ENCODE data around the gene SYTL1. TPM values are rescaled to one million over a fixed set of nuclear protein-coding genes. Genes with fewer than 3 reads are reported as not detected.

SYTL1 gene
- total and polyA plus RNA-seq, 5 donors from 2014 or later: 91.0 to 191 (median 122) TPM

DNA sequence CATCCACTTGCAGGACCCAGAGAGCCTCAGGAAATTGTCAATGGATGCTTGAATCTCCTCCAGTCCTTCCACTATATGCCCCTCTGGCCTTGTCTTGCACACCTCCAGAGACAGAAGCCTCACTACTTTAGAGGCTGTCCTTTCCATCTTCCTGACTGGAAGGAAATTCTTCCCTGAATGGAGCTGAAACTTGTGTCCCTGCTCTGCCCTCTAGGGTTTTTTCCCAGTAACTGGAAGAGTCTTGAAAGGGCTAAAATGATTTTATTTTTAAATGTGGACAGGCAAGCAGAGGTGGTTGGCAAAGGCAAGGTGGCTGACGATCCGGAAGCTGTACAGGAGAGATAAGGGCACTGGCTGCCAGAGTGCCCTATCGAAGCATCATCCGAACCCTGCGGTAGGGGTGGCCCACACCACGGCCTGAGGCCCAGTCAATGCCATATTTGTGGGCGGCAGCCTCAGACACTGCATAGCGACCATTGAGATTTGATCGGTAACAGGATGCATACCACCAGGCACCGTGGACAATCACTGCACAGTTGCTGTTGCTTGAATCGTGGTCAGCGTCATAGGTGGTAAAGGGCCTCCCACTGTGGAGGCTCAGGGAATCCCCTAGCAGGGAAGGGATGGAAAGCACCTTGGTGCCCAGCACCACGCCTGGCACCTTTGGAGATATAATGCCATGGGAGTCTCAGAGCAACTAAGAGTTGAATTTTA is 27.2 kb downstream of the SYTL1 start:
- no peak for ATAC-seq (ENCODE audit: low read depth in 2 of 2)
- peak overlapping the region in 2 of 4 donors; percentile 61 to 86 for H3K4me3 Mint-ChIP-seq
- no peak for DNase-seq
- Histone ChIP-seq H3K27ac (ENCODE audit: insufficient read depth, low read length, poor library complexity, severe bottlenecking) (no peak overlapping the region), H3K4me3 (ENCODE audit: low read depth, low read length) (no peak overlapping the region), H3K4me1 (ENCODE audit: control insufficient read depth, insufficient read depth, low read length, poor library complexity, severe bottlenecking) (peaks cover 22% of the 10 kb centered on the region), H3K36me3 (ENCODE audit: control insufficient read depth, insufficient read depth, low read length) (no peaks in the 10 kb centered on the region), H3K9me3 (ENCODE audit: control insufficient read depth in 2 of 2, low read length in 2 of 2) (no peaks in the 10 kb centered on the region), H3K27me3 (ENCODE audit: control insufficient read depth, insufficient read depth, low read length) (no peaks in the 10 kb centered on the region)
- H3K27me3 Mint-ChIP-seq: peaks cover 10% of the 10 kb centered on the region
- peaks cover 0 to 1% (median 0%) of the 10 kb centered on the region in 7 donors for H3K9me3 Mint-ChIP-seq
- H3K4me1 Mint-ChIP-seq: peaks cover 0 to 32% (median 3%) of the 10 kb centered on the region in 4 donors
- H3K36me3 Mint-ChIP-seq: no peaks in the 10 kb centered on the region
- H3K27ac Mint-ChIP-seq: no peak overlapping the region

DNA sequence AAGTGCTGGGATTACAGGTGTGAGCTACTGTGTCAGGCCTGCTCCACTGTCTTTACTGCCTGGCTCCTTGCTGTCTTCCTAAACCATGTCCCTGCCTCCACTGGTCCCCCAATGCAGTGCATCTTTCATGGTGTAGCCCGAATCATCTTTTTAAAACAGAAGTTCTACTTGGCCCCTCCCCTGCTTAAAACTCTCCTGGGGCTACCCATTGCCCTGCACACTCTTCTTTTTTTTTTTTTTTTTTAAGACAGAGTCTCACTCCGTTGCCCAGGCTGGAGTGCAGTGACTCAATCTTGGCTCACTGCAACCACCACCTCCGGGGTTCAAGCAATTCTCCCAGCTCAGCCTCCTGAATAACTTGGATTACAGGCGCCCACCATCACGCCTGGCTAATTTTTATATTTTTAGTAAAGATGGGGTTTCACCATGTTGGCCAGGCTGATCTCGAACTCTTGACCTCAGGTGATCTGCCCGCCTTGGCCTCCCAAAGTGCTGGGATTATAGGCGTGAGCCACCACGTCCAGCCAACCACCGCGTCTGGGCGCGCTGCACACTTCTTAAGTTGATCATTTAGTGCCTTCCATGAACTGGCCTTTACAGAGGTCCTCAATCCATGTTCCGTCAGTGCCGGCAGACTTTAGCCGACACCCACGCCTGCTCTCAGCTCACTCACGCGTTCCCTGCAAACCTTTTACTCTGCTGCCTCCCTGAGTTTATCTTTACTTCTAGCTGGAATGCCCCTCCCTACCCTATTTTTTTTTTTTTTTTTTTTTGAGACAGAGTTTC is 30.4 kb downstream of the SYTL1 start:
- Histone ChIP-seq H3K4me1 (ENCODE audit: control insufficient read depth, insufficient read depth, low read length, poor library complexity, severe bottlenecking) (no peaks in the 10 kb centered on the region), H3K9me3 (ENCODE audit: control insufficient read depth in 2 of 2, low read length in 2 of 2) (no peaks in the 10 kb centered on the region), H3K27ac (ENCODE audit: insufficient read depth, low read length, poor library complexity, severe bottlenecking) (no peak overlapping the region), H3K27me3 (ENCODE audit: control insufficient read depth, insufficient read depth, low read length) (no peaks in the 10 kb centered on the region), H3K4me3 (ENCODE audit: low read depth, low read length) (no peak overlapping the region), H3K36me3 (ENCODE audit: control insufficient read depth, insufficient read depth, low read length) (no peaks in the 10 kb centered on the region)
- Mint-ChIP-seq H3K4me3 (no peak overlapping the region), H3K9me3 (peaks cover 0 to 1% (median 0%) of the 10 kb centered on the region in 7 donors), H3K4me1 (peaks cover 0 to 10% (median under 1%) of the 10 kb centered on the region in 4 donors), H3K27me3 (peaks cover 16% of the 10 kb centered on the region), H3K36me3 (no peaks in the 10 kb centered on the region), H3K27ac (peak overlapping the region in 1 of 3 donors; percentile 71)
- ATAC-seq (ENCODE audit: low read depth in 2 of 2) (no peak), DNase-seq (no peak)

DNA sequence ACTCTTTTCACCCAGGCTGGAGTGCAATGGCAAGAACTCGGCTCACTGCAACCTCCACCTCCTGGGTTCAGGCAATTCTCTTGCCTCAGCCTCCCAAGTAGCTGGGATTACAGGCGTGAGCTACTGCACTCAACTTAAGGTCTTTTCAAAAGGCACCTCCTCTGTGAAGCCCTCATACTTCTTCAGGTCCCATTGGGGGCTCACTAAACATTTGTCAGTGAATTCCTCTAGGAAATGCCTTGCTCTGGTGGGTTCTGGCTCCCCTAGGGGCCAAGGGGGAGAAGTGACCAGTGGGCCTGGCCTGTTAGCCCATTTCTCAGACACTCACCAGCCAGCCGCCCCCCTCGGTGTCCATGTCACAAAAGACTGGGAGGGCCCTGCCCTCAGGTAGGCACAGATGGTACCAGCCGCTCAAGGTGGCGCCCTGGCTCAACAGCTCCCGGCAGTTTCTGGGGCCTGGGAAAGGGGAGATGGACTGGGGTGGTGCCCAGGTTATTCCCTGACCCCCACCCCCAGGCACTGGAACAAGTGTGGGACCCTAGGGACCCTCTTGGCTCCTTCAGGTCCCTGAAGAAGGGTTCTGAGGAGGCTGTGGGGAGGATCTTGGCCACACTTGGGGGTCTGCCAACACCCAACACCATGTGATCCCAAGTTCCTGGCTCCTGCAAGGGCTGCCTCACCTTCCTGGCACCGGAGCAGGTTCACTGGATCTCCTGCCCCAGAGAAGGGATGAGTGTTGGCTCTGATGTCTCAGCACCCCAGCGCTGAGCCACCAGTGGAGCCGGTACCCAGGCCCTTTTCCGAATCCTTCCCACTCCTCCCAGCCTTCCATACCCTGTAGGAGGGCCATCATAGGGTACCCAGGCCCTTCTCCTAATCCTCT is 31.2 kb downstream of the SYTL1 start:
- DNase-seq (no peak), ATAC-seq (ENCODE audit: low read depth in 2 of 2) (no peak)
- H3K9me3 Mint-ChIP-seq: peaks cover 0 to 1% (median 0%) of the 10 kb centered on the region in 7 donors
- Histone ChIP-seq H3K27ac (ENCODE audit: insufficient read depth, low read length, poor library complexity, severe bottlenecking) (no peak overlapping the region), H3K4me1 (ENCODE audit: control insufficient read depth, insufficient read depth, low read length, poor library complexity, severe bottlenecking) (no peaks in the 10 kb centered on the region), H3K27me3 (ENCODE audit: control insufficient read depth, insufficient read depth, low read length) (no peaks in the 10 kb centered on the region), H3K36me3 (ENCODE audit: control insufficient read depth, insufficient read depth, low read length) (no peaks in the 10 kb centered on the region), H3K9me3 (ENCODE audit: control insufficient read depth in 2 of 2, low read length in 2 of 2) (no peaks in the 10 kb centered on the region), H3K4me3 (ENCODE audit: low read depth, low read length) (no peak overlapping the region)
- peaks cover 21% of the 10 kb centered on the region for H3K27me3 Mint-ChIP-seq
- peaks cover 0 to 5% (median under 1%) of the 10 kb centered on the region in 4 donors for H3K4me1 Mint-ChIP-seq
- peak overlapping the region in 1 of 4 donors; percentile 15 for H3K4me3 Mint-ChIP-seq
- H3K27ac Mint-ChIP-seq: no peak overlapping the region
- H3K36me3 Mint-ChIP-seq: no peaks in the 10 kb centered on the region

DNA sequence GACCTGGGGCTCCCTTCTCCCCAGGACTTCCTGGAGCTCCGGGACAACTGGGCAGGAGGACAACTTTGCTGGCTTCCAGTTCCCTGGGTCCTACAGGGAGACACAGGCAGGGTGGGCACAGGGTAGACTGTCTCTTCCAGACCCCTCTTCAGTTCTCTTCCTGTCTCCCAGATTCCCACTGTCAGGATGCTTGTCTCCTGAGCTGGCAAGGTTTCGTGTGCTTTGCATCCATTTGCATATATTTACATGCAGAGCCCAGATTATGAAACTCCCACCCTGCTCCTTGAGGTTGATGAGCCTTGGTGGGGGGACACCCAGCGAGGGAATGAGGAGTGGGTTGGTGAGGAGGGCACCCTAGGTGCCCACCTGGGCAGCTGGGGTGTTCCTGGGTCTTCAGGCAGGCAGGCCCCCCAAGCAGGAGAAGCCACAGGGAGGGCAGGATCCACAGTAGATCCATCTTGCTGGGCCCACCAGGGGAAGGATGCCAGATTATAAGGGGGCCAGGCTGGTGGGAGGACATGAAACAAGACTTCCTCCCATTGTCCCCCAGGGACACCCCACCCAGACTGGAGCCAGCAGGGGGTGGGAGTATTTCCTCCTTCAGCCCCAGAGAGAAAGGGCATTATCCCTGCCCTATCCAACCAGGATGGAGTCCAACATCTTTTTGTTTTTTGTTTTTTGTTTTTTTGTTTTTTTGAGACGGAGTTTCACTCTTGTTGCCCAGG is 32.7 kb downstream of the SYTL1 start, which contains the start of gene FCN3:
FCN3 (minus strand) TSS at position 463 of the 725 bp plus-strand sequence; CDS start at position 457, 6 bp downstream.
- Mint-ChIP-seq H3K36me3 (no peaks in the 10 kb centered on the region), H3K4me1 (no peaks in the 10 kb centered on the region), H3K9me3 (peaks cover 0 to 1% (median 0%) of the 10 kb centered on the region in 7 donors), H3K27me3 (peaks cover 14% of the 10 kb centered on the region), H3K27ac (peak within 1 kb of the TSS; percentile 18 to 90 (median 43)), H3K4me3 (no peak within 1 kb of the TSS)
- Histone ChIP-seq H3K4me1 (ENCODE audit: control insufficient read depth, insufficient read depth, low read length, poor library complexity, severe bottlenecking) (no peaks in the 10 kb centered on the region), H3K36me3 (ENCODE audit: control insufficient read depth, insufficient read depth, low read length) (no peaks in the 10 kb centered on the region), H3K9me3 (ENCODE audit: control insufficient read depth in 2 of 2, low read length in 2 of 2) (no peaks in the 10 kb centered on the region), H3K27ac (ENCODE audit: insufficient read depth, low read length, poor library complexity, severe bottlenecking) (no peak within 1 kb of the TSS), H3K27me3 (ENCODE audit: control insufficient read depth, insufficient read depth, low read length) (no peaks in the 10 kb centered on the region), H3K4me3 (ENCODE audit: low read depth, low read length) (no peak within 1 kb of the TSS)
- no peak for ATAC-seq (ENCODE audit: low read depth in 2 of 2)
- no peak for DNase-seq

DNA sequence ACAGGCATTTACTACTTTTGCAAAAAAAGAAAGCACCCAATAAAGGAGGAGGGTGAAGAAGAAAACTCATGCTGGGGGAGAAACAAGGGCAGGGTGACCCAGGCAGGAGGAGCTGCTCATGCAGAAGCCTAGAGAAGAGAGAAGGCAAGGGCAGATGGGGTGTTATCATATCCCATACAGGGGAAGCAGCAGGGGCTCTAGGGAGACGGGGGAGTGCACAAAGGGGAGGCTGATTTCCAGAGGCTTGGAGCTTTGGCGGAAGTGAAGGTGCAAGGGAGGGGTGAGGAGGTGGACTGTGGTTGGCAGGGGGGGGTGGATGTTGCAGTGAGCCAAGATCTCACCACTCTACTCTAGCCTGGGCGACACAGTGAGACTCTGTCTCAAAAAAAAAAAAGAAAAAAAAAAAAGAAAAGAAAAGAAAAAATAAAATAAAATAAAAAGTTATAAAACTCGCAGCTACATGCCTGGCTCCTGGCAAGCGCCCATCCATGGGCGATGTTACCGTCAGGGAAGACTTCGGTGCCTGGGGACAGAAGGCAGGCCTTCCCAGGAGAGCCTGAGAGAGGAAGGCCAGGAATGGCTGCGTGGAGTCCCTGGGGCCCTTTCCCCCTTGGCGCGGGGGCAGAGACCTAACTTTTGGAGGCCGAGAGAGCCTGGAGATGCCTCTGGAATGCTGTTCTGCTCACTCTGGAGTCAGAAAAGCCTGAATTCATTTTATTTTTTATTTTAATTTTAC is 36.1 kb downstream of the SYTL1 start:
- no peaks in the 10 kb centered on the region for H3K36me3 ChIP-seq (ENCODE audit: control insufficient read depth, insufficient read depth, low read length)
- H3K4me3 ChIP-seq (ENCODE audit: low read depth, low read length): no peak overlapping the region
- H3K36me3 Mint-ChIP-seq: no peaks in the 10 kb centered on the region
- no peak overlapping the region for H3K4me3 Mint-ChIP-seq
- ATAC-seq (ENCODE audit: low read depth in 2 of 2) (no peak), DNase-seq (no peak)
- peaks cover 0 to 2% (median 0%) of the 10 kb centered on the region in 7 donors for H3K9me3 Mint-ChIP-seq
- no peaks in the 10 kb centered on the region for H3K4me1 ChIP-seq (ENCODE audit: control insufficient read depth, insufficient read depth, low read length, poor library complexity, severe bottlenecking)
- H3K9me3 ChIP-seq (ENCODE audit: control insufficient read depth in 2 of 2, low read length in 2 of 2): no peaks in the 10 kb centered on the region
- peaks cover 3% of the 10 kb centered on the region for H3K27me3 ChIP-seq (ENCODE audit: control insufficient read depth, insufficient read depth, low read length)
- no peak overlapping the region for H3K27ac Mint-ChIP-seq
- peaks cover 11% of the 10 kb centered on the region for H3K27me3 Mint-ChIP-seq
- no peak overlapping the region for H3K27ac ChIP-seq (ENCODE audit: insufficient read depth, low read length, poor library complexity, severe bottlenecking)
- H3K4me1 Mint-ChIP-seq: no peaks in the 10 kb centered on the region

DNA sequence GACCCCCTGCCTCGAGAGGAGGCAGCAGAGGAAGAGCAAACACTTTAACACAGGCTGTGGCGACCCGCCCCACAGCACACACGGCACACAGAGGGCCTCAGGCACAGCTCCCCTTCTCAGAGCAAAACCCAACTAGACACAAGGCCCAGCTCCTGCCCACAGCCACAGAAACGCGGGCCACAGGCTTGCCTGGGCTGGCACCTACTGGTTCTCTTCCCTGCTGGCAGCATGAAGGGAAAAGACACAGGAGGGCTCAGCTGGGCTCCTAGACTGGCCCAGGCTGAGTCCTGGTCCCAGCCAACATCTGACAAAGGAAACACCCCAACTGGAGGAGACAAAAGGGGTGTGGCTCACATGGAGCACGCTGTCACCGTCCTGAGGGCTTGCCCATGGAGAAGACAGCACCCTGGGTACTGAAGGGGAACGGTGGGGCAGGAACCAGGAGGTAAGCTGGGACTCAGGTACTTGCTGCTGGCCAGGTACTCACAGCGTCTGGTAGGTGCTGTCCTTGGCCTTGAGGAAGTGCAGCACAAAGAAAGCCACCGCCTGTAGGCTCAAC is 37.8 kb downstream of the SYTL1 start:
- Histone ChIP-seq H3K36me3 (ENCODE audit: control insufficient read depth, insufficient read depth, low read length) (no peaks in the 10 kb centered on the region), H3K9me3 (ENCODE audit: control insufficient read depth in 2 of 2, low read length in 2 of 2) (no peaks in the 10 kb centered on the region), H3K4me3 (ENCODE audit: low read depth, low read length) (no peak overlapping the region), H3K4me1 (ENCODE audit: control insufficient read depth, insufficient read depth, low read length, poor library complexity, severe bottlenecking) (no peaks in the 10 kb centered on the region), H3K27me3 (ENCODE audit: control insufficient read depth, insufficient read depth, low read length) (peaks cover 3% of the 10 kb centered on the region), H3K27ac (ENCODE audit: insufficient read depth, low read length, poor library complexity, severe bottlenecking) (no peak overlapping the region)
- Mint-ChIP-seq H3K27me3 (peaks cover 11% of the 10 kb centered on the region), H3K9me3 (peaks cover 0 to 2% (median 0%) of the 10 kb centered on the region in 7 donors), H3K36me3 (no peaks in the 10 kb centered on the region), H3K4me1 (peaks cover 0 to 7% (median 0%) of the 10 kb centered on the region in 4 donors), H3K4me3 (no peak overlapping the region), H3K27ac (no peak overlapping the region)
- no peak for DNase-seq
- ATAC-seq (ENCODE audit: low read depth in 2 of 2): no peak

Data from CD4-positive, CD25-positive, alpha-beta regulatory T cell (primary cell).